GM21360 (cell line): ENCODE data around the gene SLC5A10.
"Not testable (repeated sequence)": the region's sequence is repeated elsewhere in the genome, so short reads cannot be mapped to it uniquely, and the experiment has no call there.

Experiments used
- ATAC-seq: cut with Tn5 transposase; IDR thresholded peaks from one replicate; pipeline ENCODE4 v1.9.1; 2021; ENCODE audit warnings: mild to moderate bottlenecking, moderate library complexity; ENCODE audit not compliant: unreplicated experiment

The SLC5A10 gene

DNA sequence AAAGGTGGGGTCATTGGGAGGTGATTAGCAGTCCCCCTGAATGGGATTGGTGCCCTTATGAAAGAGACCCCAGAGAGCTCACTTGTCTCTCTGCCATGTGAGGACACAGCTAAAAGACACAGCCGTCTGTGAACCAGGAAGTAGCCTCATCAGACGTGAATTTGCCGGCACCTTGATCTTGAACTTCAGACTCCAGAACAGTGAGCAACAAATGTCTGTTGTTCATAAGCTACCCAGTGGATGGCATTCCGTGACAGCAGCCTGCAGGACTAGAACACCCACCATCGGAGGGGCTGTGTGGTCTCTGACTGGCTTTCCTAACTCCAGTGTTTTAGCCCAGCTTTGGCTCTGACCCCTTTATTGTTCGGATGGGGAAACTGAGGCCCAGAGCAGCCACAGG lies 85.6 kb downstream of the SLC5A10 start:
- ATAC-seq, result not testable (repeated sequence)

DNA sequence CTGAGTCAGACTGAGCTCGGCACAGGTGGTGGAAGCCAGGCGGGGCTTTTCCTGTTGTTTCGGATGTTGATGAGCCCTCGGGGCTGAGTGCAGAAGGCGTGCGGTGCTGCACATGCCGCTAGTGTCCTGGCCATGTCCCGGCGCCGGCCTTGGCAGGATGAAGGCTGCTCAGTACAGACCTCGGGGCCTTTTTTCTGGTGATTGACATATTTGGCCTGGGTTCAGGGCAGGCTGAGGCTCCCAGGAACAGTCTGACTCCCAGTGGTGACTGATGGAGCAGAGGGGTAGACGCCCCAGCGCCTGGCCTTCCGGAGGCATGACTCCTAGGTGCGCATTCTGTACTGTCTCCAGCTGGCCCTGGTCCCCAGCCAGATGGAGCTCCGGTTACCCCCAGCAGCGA lies 86.0 kb downstream of the SLC5A10 start:
- ATAC-seq, result not testable (repeated sequence)

DNA sequence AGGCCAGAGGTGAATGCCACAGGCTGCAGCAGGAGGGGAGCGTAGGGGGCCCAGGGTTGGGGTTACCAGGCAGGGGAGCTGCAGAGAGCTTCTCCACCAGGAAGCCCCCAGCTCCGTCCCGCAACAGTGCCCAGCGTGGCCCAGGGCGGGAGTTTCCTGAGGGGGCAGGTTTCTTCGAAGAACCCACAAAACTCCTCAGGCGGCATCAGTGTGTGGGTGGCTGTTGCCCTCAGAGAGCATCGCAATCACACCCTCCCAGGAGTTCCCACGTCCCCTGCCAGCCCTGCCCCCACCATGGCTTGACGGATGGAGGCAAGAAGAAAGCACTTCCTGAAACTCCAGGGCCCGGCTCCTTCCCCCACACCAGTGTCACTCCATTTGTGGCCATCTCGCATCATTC lies 86.8 kb downstream of the SLC5A10 start:
- ATAC-seq, result not testable (repeated sequence)

DNA sequence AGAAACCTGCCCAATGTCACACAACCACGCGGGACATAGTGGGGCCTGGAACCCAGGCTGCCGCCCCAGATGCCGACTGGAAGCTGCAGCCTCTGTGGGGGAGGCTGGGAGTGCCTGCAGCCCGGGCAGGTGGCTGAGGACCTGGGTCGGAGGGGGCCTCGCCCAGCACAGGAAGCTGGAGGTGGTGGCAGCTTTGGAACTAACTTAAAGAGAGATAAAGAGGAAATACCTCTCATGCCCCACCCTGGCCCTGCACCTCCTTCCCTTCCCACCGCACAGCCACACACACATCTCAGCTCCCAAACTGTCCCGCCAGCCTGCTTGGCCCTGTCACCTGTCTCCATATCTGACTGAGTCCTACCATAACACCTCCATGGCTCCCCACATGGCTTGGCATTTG lies 88.4 kb downstream of the SLC5A10 start:
- not testable (repeated sequence) for ATAC-seq

DNA sequence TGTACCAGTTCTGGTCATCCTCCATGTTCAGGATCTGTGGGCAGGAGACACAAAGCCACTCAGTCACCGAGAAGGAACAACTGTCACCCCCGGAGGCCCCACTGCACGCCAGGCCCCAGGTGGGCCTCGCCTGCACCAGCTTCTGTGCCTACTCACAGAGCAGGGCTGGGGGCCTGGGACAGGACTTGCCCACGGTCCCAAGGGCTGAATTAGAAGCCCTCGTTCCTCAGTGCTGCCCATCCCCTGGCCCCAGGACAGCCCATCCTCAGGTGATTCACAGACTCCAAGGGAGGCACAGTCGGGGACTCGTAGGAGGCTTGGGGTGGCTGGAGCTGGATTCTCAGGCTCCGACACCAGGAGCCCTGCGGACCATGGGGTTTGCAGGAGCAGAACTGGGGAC lies 89.9 kb downstream of the SLC5A10 start:
- not testable (repeated sequence) for ATAC-seq

DNA sequence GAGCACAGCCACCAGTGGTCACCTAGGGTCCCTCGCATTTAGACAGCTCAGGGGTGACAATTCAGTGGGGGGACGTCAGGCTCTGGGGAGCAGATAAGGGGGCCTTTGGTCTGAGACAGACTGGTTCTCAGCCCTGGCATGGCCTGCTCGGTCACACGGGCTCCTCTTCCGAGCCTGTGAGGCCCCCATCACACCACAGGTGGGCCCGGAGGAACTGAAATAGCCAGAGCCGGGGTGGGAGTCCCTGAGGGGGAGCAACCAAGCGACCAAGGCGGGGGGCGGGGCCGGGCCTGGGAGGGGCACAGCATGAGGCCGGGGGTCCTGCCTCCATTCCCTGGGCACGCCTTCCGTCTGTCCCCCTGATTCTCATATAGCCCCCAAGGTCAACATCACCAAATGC lies 90.4 kb downstream of the SLC5A10 start:
- not testable (repeated sequence) for ATAC-seq

DNA sequence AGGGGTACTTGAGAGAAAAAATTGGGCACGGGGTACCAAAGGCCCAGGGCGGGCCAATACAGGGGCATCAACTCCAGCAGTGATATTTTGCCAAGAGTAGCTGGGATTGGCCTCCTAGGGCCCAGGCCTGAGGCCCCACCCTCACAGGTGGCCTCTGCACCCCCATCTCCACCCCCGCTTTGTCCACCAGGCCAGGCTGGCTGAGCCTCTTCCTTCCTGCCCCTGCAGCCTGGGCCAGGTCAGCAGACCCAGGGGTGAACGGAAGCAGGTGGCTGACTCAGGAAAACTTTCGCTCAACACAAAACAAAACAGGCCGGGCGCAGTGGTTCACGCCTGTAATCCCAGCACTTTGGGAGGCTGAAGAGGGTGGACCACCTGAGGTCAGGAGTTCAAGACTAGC lies 91.1 kb downstream of the SLC5A10 start:
- ATAC-seq, result not testable (repeated sequence)

DNA sequence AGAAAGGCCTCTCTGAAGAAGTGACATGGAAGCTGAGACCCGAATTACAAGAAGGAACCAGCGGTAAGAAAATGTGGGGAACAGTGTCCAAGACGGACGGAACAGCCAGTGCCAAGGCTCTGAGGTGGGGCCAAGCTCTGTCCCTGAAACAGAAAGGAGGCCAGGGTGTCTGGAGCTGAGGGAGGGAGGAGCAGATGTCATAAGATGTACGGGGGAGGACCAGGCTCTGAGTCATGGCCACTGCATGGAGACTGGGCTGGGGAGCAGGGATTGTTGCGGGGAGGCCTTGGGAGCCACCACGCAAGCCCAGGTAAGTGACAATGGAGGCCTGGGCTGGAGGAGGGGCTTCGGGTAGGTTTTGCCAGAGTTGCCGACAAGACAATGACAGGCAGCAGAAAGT lies 92.7 kb downstream of the SLC5A10 start:
- not testable (repeated sequence) for ATAC-seq

DNA sequence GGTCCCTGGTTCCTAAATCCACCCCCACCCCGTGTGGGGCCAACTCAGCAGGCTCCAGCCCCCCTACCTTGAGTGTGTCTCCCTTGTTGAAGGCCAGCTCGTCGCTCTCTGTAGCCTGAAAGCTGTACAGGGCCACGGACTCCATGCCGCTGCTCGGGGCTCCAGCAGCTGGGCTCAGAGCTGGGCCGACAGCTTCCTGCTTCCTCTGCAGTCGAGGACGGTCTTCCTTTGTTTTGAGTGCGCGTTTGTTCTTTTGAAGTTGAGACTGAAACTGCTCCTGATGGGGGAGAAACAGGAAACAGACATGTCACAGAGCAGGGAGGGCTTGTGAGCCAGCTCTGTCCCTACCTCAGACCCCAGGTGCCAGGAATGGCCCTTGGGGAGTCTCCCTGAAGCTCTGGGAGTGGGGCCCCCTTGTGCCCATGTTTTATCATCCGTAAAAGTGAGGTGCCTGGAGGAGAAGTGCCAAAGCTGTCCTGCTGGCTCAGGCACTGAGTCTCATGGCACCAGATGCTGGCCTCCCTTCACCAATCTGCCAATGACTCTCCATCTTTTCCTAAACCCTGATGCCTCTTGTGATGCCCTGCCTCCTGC lies 94.9 kb downstream of the SLC5A10 start, which contains the start of gene GRAP:
Gene GRAP, minus strand, starts transcription at position 176 of the 594 bp plus-strand sequence. Its CDS starts 31 bp downstream, at position 145.
- ATAC-seq, result not testable (repeated sequence)

DNA sequence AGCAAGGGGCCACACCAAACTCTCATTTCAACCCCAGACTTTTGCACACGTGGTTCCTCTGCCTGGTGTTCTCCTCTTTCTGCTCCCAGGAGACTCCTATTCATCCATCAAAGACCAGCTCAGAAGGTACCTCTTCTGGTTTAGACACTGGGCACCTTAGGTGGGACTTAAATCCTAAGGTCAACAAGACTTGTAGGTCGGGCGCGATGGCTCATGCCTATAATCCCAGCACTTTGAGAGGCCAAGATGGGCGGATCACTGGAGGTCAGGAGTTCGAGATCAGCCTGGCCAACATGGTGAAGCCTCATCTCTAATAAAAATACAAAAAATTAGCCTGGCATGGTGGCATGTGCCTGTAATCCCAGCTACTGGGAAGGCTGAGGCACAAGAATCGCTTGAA lies 95.5 kb downstream of the SLC5A10 start:
- not testable (repeated sequence) for ATAC-seq

DNA sequence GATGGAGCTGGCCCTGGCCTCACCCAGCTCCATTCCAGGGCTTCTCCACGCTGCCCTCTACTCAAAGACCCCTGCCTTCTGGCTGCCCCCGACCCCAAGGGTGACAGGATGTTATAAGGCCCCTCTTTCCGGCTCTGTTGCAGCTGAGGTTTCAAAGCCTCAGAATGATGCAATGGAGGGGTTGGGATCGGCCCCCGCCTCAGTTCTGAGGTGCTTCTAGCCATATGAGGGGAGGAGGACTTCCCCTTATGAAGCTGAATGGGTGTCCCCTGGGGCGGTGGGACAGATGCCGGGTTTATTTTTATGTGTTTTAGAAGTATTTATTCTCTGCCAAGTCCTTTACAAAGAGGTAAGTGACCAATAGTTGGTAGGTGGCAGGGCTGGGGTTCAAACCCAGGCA lies 96.9 kb downstream of the SLC5A10 start:
- ATAC-seq, result not testable (repeated sequence)

DNA sequence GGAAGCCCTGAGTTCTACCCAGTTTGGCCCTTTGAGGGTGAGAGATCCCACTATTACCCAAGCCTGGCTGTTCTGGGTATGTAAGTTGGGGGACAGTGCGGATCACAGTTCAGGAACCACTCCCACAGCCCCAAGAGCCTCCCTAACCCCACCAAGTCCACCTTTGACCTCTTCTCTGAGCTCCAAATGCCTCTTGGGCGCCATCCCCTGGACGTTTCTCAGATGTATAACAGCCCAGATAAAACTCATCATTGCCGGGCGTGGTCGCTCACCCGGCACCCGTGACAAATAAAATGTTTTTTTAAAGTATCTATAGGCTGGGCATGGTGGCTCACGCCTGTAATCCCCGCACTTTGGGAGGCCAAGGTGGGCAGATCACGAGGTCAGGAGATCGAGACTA lies 103.5 kb downstream of the SLC5A10 start:
- not testable (repeated sequence) for ATAC-seq

DNA sequence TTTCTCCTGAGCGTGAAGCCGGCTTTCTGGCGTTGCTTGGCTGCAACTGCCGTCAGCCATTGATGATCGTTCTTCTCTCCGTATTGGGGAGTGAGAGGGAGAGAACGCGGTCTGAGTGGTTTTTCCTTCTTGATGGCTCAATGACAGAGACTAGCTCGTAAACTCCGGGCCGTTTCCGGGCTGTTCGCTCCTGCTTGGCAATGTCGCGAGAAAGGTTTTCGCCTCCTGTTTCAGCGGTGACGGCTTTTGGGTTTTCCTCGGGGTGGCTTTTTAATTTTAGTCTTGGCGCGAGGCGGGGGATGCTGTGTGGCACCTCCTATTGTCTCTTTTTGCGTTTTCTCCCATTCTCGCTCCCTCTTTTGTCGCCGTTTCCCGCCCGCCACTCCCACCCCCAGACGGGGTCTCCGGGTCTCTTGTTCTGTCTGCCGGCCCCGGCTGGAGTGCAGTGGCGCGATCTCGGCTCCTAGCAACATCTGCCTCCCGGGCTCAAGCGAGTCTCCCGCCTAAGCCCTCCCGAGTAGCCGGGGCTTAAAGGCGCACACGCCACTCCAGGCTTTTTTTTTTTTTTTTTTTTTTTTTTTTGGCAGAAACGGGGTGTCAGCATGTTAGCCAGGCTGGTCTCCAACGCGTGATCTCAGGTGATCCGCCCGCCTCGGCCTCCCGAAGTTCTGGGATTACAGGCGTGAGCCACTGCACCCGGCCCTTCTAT lies 110.2 kb downstream of the SLC5A10 start:
- ATAC-seq, result not testable (repeated sequence)

DNA sequence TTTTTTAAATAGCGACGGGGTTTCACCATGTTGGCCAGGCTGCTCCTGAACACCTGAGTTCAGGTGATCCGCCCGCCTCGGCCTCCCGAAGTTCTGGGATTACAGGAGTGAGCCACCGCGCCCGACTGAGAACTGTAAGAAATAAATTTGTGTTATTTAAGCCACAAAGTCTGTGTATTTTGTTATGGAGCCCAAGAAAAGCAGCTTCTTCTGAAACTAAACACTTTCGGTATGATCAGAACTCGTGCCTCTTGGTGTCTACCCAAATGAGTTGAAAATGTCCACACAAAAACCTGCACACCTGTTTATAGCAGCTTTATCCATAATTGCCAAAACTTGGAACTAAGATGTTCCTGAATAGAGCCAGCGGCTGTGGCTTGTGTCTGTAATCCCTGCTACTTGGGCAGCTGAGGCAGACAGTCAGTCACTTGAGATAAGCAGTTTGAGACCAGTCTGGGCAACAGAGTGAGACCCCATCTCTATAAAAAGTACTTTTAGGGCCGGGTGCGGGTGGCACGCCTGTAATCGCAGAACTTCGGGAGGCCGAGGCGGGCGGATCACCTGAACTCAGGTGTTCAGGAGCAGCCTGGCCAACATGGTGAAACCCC lies 110.9 kb downstream of the SLC5A10 start:
- ATAC-seq, result not testable (repeated sequence)

DNA sequence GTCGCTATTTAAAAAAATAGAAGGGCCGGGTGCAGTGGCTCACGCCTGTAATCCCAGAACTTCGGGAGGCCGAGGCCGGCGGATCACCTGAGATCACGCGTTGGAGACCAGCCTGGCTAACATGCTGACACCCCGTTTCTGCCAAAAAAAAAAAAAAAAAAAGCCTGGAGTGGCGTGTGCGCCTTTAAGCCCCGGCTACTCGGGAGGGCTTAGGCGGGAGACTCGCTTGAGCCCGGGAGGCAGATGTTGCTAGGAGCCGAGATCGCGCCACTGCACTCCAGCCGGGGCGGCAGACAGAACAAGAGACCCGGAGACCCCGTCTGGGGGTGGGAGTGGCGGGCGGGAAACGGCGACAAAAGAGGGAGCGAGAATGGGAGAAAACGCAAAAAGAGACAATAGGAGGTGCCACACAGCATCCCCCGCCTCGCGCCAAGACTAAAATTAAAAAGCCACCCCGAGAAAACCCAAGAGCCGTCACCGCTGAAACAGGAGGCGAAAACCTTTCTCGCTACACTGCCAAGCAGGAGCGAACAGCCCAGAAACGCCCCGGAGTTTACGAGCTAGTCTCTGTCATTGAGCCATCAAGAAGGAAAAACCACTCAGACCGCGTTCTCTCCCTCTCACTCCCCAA lies 111.5 kb downstream of the SLC5A10 start:
- not testable (repeated sequence) for ATAC-seq

DNA sequence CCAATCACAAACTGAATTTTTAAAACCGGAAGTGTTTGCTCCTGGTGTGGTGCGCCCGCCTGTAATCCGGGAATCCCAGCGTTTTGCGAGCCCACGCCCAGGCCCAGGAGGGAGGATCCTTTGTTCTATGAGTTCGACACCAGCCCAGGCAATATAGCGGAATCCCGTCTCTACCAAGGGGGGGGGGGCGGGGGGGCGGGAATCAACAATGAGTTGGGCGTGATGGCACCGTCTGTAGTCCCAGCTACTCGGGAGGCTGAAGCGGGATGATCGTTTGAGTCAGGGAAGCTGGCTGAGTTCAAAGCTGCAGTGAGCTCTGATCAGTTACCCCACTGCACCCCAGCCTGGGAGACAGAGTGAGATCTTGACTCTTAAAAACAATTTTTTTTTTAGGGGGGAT lies 112.4 kb downstream of the SLC5A10 start:
- not testable (repeated sequence) for ATAC-seq

DNA sequence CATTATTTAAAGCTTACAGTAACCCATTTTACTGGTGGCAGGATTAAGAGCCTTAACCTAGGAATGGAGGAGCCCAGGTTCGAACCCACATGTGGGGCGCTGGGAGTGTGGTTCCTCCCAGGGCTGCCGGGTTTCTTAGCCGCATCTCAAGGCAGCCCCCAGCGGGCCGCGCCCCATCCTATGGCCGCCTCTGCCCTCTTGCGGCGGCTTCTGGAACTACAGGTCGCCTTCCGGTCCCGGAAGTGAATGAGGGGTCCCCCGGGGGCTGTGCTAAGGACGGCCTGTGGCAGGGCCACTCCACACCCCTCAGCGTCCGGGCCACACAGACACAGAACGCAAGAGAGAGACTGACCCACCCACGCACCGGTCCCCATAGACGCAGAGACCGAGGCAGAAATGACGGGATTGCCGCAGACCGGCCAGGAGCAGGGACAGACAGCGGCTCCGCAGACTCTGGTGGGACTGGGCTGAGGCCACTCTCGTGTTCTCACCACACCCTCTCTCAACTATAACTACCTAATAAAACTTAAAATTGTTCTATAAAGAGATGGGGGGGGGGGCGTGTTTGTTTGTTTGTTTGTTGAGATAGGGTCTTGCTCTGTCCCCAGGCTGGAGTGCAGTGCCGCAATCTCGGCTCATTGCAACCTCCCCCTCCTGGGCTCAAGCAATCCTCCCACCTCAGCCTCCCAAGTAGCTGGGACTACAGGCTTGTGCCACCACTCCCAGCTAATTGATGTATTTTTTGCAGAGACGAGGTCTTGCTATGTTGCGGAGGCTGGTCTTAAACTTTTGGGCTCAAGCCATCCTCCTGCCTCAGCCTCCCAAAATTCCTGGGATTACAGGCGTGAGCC lies 118.6 kb downstream of the SLC5A10 start:
- ATAC-seq, result not testable (repeated sequence)
